SKM-1 treated with dmso at 0.1 percent for 144 hours (cell line): ENCODE measurements around the gene APOM.
A peak's percentile ranks its signal among the peaks of the same experiment; 100 is the strongest.

Source experiments
- DNase-seq: peaks from one replicate; lab custom pipeline; 2025; ENCODE audit not compliant: unreplicated experiment; lab: John Stamatoyannopoulos, UW

The APOM gene

GRCh38 chr6:31702819-31703716 is 47.4 kb downstream of the APOM start, which contains the start of gene ABHD16A:
TSS of gene ABHD16A (minus strand) at chr6:31703324. CDS start at chr6:31703281, 43 bp downstream.
- peak; percentile 96 for DNase-seq

GRCh38 chr6:31705931-31706330 is 50.2 kb downstream of the APOM start:
- DNase-seq, result no peak

GRCh38 chr6:31706599-31706998 is 50.9 kb downstream of the APOM start, which contains the start of gene LY6G6F:
TSS of gene LY6G6F (plus strand) at chr6:31706866. CDS start at chr6:31706907, 41 bp downstream.
- DNase-seq, result no peak

- no peak for DNase-seq
Measured at GRCh38 chr6:31707701-31708100, 52.0 kb downstream of the APOM start.
